Spleen (tissue), 11 donors: ENCODE measurements around the gene FETUB. TPM values are rescaled to one million over a fixed set of nuclear protein-coding genes. Genes with fewer than 3 reads are reported as not detected.

ENCODE experiments used
- DNase-seq: peaks from one replicate; pipeline ENCODE4 v3.0.0-alpha.2; 2020
- H3K27ac ChIP-seq, 8 donors: fragments of 200-600 bp; sonication (generic) in 7 of 8; 1 replicate in 4 of 8; 2 replicates in 4 of 8; pipeline versions ENCODE4 v1.5.0 to v1.8.0; 2016 to 2021; ENCODE audit warnings: inconsistent platforms in 4 of 8, mild to moderate bottlenecking in 4 of 8, moderate library complexity in 1 of 8
- H3K27me3 ChIP-seq, 7 donors: fragments of 200-600 bp; sonication (generic) in 6 of 7; replicated peaks in 1 of 7; 1 replicate in 4 of 7; 2 replicates in 3 of 7; pipeline versions ENCODE4 v1.5.0 to v1.8.0; 2016 to 2021; ENCODE audit warnings: inconsistent platforms in 3 of 7, mild to moderate bottlenecking in 1 of 7
- H3K36me3 ChIP-seq, 6 donors: fragments of 200-600 bp; sonication (generic) in 5 of 6; 1 replicate in 4 of 6; 2 replicates in 2 of 6; pipeline versions ENCODE4 v1.5.0 to v1.8.0; 2016 to 2021; ENCODE audit warnings: inconsistent platforms in 2 of 6
- H3K4me1 ChIP-seq, 6 donors: fragments of 200-600 bp; sonication (generic) in 5 of 6; 1 replicate in 3 of 6; 2 replicates in 3 of 6; pipeline versions ENCODE4 v1.5.0 to v1.8.0; 2016 to 2021; ENCODE audit warnings: inconsistent platforms in 3 of 6
- H3K4me3 ChIP-seq, 8 donors: fragments of 200-600 bp; sonication (generic) in 7 of 8; 1 replicate in 4 of 8; 2 replicates in 4 of 8; pipeline versions ENCODE4 v1.5.0 to v1.8.0; 2016 to 2021; ENCODE audit warnings: inconsistent platforms in 4 of 8, mild to moderate bottlenecking in 4 of 8, moderate library complexity in 2 of 8
- H3K9me3 ChIP-seq, 8 donors: fragments of 200-600 bp; sonication (generic) in 7 of 8; 1 replicate in 4 of 8; 2 replicates in 4 of 8; pipeline versions ENCODE4 v1.5.0 to v1.8.0; 2016 to 2021; ENCODE audit warnings: inconsistent platforms in 4 of 8
- POLR2A ChIP-seq, 3 donors: fragments of 450-650 bp; IDR thresholded peaks; one replicate each; pipeline ENCODE4 v1.5.1; 2017; ENCODE audit warnings: antibody characterized with exemption in 3 of 3, mild to moderate bottlenecking in 1 of 3
- POLR2AphosphoS5 ChIP-seq, 3 donors: sonication (generic); formaldehyde crosslinking; IDR thresholded peaks; one replicate each; pipeline ENCODE4 v1.5.1; 2017; ENCODE audit warnings: antibody characterized with exemption in 3 of 3
- WGBS, 5 donors: extraction: QIAGEN DNeasy Blood & Tissue Kit in 3 of 5; methylation state at CpG; one replicate each; pipeline versions ENCODE4 v1.1.5 to v1.1.7; 2013 to 2018; 5-methylcytosine and 5-hydroxymethylcytosine counted together
- intact Hi-C: fragments of 100-400 bp; cut with DNase I; formaldehyde crosslinking; loops from one replicate; pipeline ENCODE4 v1.15.0; 2023; ENCODE audit warnings: low total_unique reads
- polyA plus RNA-seq, 3 donors: library from polyadenylated mRNA; stranded (reverse); fragments of 200-250 nt; gene quantifications; one replicate each; pipeline ENCODE4 v1.2.1, GENCODE V29; 2013
- total RNA-seq, 7 donors: library from RNA; depleted of rRNA in 3 of 7; stranded (reverse); fragments of >200 nt in 3 of 7; fragmentation: NEBNext Ultra II Directional in 4 of 7; extraction: Animal tissue kit (Norgen Biotek cat#: 25700) in 4 of 7; gene quantifications; one replicate each; pipeline versions ENCODE4 v1.1.0 to v1.2.1, GENCODE V29; 2016 to 2021
- TF ChIP-seq, protein P1 (sequence below), 11 experiments: fragments of 200-600 bp in 7 of 11; fragments of 450-650 bp in 4 of 11; sonication (generic) in 4 of 11; IDR thresholded peaks in 8 of 11; conservative IDR thresholded peaks in 3 of 11; 1 replicate in 7 of 11; 2 replicates in 4 of 11; pipeline versions ENCODE4 v1.4.0 to v1.8.0; 2016 to 2021; ENCODE audit warnings: antibody characterized with exemption in 11 of 11, inconsistent platforms in 4 of 11, mild to moderate bottlenecking in 1 of 11
- donor health status: healthy with polysubstance abuse.
- donor health status: DM: no; HTN: no; CAD: no; lungs with moderate emphysema.
- donor health status: DM: no; HTN: no; CAD: no.
- donor health status: Bipolar disorder and iron deficiency.
- donor health status: healthy.
- donor health status: DM: no; HTN: no; CAD: no.
- donor health status: DM: yes; HTN: yes; CAD: no.

Gene FETUB
- total and polyA plus RNA-seq, 10 donors = not detected

GRCh38 chr3:186612065-186612464 lies 28.1 kb upstream of the FETUB start:
- no peak for DNase-seq
- Histone ChIP-seq H3K4me1 (peaks cover 0 to 19% (median 16%) of the 10 kb centered on the region in 6 donors), H3K4me3 (no peak overlapping the region), H3K27me3 (peaks cover 0 to 46% (median 6%) of the 10 kb centered on the region in 7 donors), H3K27ac (no peak overlapping the region), H3K9me3 (no peaks in the 10 kb centered on the region), H3K36me3 (no peaks in the 10 kb centered on the region)
- TF ChIP-seq POLR2A (IDR thresholded peaks at IDR 0.05) (no peak), POLR2AphosphoS5 (IDR thresholded peaks at IDR 0.05) (no peak)
- TF ChIP-seq, protein P1, sequence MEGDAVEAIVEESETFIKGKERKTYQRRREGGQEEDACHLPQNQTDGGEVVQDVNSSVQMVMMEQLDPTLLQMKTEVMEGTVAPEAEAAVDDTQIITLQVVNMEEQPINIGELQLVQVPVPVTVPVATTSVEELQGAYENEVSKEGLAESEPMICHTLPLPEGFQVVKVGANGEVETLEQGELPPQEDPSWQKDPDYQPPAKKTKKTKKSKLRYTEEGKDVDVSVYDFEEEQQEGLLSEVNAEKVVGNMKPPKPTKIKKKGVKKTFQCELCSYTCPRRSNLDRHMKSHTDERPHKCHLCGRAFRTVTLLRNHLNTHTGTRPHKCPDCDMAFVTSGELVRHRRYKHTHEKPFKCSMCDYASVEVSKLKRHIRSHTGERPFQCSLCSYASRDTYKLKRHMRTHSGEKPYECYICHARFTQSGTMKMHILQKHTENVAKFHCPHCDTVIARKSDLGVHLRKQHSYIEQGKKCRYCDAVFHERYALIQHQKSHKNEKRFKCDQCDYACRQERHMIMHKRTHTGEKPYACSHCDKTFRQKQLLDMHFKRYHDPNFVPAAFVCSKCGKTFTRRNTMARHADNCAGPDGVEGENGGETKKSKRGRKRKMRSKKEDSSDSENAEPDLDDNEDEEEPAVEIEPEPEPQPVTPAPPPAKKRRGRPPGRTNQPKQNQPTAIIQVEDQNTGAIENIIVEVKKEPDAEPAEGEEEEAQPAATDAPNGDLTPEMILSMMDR (IDR thresholded peaks at IDR 0.05 in 8 of 11, conservative IDR thresholded peaks at IDR 0.05 in 3 of 11) = no peak
- intact Hi-C loops = loop anchor here (5.0 kb wide), 1 partner anchor 210 kb away; no protein-coding TSS in a partner anchor
- 57 to 81% (median 71%) methylated on average over 2 to 5 of the region's 5 CpGs for WGBS, 5 donors

DNA sequence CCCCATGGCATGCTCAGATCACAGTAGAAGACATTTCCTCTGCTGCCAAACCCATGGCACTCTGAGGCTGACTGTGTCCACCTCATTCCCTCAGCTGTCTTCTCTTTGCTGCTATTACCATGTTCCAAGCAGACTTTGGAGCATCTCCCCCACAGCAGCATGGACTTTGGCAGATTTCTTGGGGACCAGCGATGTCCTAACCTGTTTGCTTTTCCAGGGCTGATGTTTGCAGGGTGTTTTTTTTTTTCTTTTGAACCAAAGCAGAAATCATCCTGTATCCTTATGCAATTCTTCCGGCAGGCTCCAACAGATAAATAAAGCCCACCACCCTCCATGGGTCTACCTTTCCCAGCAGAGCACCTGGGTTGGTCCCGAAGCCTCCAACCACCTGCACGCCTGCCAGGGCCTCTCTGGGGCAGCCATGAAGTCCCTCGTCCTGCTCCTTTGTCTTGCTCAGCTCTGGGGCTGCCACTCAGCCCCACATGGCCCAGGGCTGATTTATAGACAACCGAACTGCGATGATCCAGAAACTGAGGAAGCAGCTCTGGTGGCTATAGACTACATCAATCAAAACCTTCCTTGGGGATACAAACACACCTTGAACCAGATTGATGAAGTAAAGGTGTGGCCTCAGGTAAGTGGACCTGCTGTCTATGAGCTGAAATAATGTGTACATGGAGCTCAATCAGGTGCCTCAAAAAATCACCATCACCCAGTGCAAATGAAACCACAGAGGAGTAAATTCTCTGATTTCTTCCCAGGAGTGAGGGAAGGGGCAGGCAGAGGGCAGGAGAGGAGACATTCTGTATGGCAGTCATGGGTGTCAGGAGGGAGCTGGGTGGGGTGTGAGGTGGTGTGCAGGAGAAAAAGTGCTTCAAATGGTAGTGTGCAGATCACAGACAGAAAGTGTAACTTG lies 27.2 kb upstream of the FETUB start, which contains the start of gene AHSG:
Gene AHSG (plus strand): TSS at position 340 of the 916 bp plus-strand sequence. CDS start 82 bp downstream, at position 422.
- peaks cover 0 to 55% (median 13%) of the 10 kb centered on the region in 7 donors for H3K27me3 ChIP-seq
- no peak for DNase-seq
- intact Hi-C loops = loop anchor here (5.0 kb wide), 1 partner anchor 209 kb away; no protein-coding TSS in a partner anchor
- no peak within 1 kb of the TSS for H3K27ac ChIP-seq
- TF ChIP-seq, protein P1 (IDR thresholded peaks at IDR 0.05 in 8 of 11, conservative IDR thresholded peaks at IDR 0.05 in 3 of 11) = no peak
- peaks cover 0 to 25% (median 22%) of the 10 kb centered on the region in 6 donors for H3K4me1 ChIP-seq
- 81 to 92% (median 84%) methylated on average over 6 to 7 of the region's 7 CpGs for WGBS, 5 donors
- no peaks in the 10 kb centered on the region for H3K36me3 ChIP-seq
- H3K9me3 ChIP-seq = no peaks in the 10 kb centered on the region
- H3K4me3 ChIP-seq = no peak within 1 kb of the TSS

DNA sequence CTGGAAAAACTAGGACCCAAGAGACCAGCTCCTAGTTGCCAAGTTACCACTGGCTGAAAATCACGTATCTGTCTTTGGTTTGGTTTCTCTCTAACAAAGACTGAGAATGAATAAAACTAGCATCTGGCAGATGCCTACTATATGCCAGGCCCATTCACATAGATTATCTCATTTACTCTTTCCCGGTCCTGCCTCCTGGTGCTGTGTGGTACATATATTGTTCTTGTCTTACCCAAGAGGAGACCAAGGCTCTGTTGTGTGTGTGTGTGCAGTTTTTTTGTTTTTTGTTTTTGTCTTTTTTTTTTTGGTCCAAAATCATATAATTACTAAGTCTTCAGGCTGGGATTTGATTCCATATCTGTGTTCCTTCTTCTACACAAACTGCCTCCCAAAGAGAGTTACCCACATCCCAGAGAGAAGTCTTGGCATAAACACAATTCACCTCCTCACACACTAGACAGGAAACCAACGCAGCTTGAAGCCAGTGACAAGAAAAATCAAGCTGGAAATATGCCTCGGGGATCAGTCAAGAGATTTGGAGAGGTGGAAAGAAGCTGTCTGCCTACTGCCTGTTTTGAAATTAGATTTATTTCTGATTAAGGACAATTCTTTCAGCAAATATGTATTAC lies 26.4 kb upstream of the FETUB start:
- intact Hi-C loops = loop anchor here (5.0 kb wide), 1 partner anchor 209 kb away; no protein-coding TSS in a partner anchor

More for the DNA sequence above, 26.4 kb upstream of the FETUB start:
- Histone ChIP-seq H3K36me3 (no peaks in the 10 kb centered on the region), H3K4me1 (peaks cover 0 to 25% (median 22%) of the 10 kb centered on the region in 6 donors), H3K27me3 (peaks cover 0 to 63% (median 16%) of the 10 kb centered on the region in 7 donors), H3K4me3 (no peak overlapping the region), H3K27ac (no peak overlapping the region), H3K9me3 (no peaks in the 10 kb centered on the region)
- TF ChIP-seq POLR2AphosphoS5 (IDR thresholded peaks at IDR 0.05) (no peak), POLR2A (IDR thresholded peaks at IDR 0.05) (no peak)
- TF ChIP-seq, protein P1 (IDR thresholded peaks at IDR 0.05 in 8 of 11, conservative IDR thresholded peaks at IDR 0.05 in 3 of 11) = no peak
- 49 to 59% (median 52%) methylated on average over 4 of the region's 4 CpGs for WGBS, 5 donors
- no peak for DNase-seq
